Islet of Langerhans (tissue), 1 donor: Measurements from ENCODE around the gene LDLRAD3.

Experiments
- FAIRE-seq: peaks from one replicate; lab custom pipeline; 2011; peaks lifted over from hg19 to GRCh38; lab: Jason Lieb, UNC

The LDLRAD3 gene

DNA sequence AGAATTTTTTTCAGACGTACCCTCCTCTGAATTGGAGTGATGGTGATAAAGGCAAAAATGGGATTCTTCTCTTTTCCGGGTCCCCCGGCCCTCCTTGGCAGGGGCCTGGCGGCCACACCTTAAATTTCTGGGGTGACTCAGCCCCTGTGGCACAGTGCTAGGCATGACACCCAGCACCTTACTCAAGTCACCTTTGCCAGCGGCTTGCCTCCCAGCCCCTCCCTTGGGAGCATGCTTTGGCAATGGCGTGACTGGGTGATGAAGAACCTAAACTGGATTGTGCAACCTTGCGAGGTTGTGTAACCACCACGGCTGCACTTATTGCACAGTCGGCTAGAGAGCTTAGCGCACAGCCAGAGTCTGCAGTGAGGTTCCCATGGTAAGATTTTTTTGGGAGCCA lies 16.2 kb upstream of the LDLRAD3 start:
- FAIRE-seq = no peak

DNA sequence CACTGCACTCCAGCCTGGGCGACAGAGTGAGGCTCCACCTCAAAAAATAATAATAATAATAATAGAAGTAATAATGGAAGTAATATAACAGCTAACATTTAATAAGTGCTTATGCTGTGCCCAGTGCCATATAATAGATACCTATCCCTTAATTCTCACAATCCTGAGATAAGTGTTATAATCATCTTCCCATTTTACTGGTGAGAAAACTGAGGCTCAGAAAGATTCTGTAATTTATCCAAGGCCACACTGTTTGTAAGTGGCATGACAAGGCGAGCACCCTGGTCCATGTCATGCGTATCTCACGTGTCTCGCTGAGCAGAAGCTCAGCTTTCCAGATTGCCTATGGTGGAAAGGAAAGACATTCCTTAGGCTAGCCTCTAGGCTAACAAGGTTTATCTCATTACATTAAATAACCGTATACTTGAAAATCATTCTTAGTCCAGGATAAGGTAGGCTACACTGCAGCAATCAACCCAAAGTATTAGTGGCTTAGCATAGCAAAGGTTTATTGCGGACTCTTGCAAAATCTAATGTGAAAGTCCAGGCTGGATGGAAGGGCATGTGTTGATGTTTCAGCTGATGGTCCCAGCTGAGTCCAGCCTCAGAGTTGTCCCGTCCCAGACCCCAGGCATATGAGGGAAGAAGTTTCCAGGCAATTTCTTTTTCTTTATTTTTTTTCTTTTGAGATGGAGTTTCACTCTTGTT lies 15.0 kb upstream of the LDLRAD3 start:
- no peak for FAIRE-seq

DNA sequence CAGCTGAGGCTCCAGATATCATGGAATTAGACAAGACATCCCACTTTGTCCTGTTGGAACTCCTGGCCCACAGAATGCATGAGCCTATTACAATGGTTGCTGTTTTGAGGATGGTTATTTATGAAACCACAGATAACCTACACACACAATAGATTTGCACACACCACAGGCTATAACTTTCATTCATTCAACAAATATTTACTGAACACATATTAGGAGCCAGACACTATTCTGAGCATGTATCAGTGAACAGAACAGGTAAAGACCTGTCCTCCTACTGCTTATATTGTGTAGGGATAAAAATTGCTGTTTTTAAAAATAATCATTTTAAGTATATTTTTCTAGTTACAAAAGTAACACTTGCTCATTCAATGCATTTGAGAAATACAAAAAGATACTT lies 13.4 kb upstream of the LDLRAD3 start:
- FAIRE-seq = no peak

DNA sequence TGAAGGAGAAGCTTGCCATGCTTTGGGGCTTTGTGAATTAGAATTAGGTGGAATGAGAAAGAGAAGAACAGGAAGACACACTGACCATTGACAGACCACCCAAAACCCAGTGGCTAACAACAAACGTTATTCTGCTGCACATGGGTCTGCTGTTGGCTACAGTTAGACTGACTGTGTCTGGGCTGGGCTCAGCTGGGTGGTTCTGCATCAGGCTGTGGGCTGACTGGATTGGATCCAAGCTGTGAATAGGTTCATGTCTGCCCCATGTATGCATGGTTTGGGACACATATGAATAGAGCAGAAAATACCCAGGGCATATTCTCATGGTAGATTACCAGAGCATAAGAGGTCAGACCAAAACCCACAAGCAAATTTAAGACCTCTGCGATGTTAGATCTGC lies 11.7 kb upstream of the LDLRAD3 start:
- no peak for FAIRE-seq

DNA sequence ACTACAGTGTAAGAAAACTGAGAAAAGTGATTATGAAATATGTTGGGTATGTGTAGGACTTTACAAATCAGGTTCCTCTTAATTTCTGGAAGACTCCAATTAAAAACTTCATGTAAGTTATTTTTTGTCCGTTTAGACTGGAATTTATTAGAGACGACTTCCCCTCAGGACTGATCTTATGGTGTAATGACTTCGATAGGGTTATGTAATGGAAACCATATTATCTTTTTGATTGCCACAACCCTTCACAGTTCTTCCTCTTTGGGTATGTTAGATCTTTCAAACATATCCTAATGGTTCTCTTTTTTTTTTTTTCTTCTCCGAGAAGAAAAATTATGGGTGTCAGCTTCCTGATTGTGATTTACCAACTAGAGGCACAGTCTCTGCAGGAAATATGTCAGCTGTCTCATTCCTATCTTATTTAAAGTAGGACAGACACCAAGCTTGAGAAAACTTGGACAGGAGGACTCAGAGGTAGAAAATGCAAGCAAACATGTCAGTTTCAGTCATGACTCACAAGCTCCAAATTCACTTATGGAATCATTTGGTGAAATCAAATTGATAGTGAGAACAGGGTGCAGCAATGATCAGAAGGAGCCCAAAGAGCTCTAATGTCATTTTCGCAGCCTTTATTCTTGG lies 11.1 kb upstream of the LDLRAD3 start:
- FAIRE-seq = no peak

DNA sequence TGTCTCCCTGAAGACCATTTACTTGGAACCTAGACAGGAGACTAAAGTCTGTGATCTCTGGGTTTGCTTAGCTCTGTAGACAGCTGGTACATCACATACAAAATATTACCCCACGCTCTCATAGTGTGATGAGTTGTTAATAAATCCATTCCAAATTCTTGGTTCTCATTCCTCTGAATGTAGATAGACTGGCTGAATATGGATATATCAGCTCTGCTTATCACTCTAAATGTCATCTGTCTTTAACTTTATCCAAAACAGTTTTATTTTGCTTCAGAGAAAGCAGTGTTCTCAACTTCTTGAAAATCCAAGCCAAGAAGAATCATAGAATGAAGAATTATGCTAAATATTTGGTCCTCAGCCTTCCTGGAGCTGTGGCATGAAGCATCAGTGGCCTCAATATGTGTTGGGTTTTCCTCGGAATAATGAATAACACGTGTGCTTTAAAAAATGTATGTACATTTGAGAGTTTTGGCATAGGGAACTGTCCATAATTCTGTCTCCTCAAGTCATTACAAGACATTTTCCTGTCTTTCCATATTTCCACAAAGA lies 10.5 kb upstream of the LDLRAD3 start:
- FAIRE-seq = no peak

DNA sequence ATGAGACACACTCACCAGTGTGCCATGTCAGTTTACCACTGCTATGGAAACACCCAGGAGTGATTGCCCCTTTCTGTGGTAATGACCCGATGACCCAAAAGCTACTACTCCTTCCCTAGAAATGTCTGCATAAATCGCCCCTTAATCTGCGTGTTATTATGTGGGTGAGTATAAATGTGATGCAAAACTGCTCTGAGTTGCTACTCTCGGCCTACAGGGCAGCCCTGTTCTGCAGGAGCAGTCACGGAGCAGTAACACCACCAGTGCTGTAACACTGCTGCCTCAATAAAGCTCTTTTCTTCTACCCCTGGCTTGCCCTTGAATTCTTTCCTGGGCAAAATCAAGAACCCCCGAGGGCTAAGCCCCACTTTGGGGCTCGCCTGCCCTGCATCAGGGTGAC lies 9.6 kb upstream of the LDLRAD3 start:
- no peak for FAIRE-seq

DNA sequence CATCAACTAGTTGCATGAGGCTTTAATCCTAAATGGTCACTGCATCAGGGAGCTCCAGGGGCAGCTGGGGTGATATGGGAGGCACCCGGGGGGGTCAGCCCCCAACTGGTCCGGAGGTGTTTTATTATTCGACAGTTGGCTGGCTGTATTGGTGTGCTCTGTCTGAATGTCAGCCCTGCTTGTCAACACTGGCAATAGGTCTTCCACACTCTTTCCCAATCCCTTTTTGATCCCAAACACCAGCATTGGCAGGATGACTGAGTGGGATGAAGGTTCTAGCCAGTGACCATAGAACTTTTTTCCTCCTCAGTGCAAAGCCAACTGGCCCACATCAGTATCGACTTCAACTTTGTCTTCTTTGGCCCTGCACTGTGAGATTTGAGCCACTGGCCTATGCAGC lies 8.9 kb upstream of the LDLRAD3 start:
- FAIRE-seq = no peak

DNA sequence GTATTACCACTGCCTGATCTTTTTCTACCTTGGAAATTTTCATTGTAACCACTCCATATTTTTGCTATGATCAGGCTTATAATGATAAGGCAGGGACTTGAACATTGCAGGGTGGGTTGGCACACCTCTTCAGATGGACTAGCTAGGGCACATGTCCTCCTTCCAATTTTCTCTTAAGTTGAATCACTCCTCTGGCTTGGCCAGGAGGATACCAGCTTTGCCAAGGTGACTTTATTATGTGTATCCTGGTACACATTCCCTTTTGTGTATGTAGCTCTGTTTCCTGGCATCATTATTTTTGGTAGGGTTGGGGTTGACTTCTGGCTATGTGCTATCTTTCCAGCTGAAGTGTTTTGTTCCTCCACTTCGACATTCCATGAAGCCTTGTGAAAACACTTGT lies 8.5 kb upstream of the LDLRAD3 start:
- no peak for FAIRE-seq

DNA sequence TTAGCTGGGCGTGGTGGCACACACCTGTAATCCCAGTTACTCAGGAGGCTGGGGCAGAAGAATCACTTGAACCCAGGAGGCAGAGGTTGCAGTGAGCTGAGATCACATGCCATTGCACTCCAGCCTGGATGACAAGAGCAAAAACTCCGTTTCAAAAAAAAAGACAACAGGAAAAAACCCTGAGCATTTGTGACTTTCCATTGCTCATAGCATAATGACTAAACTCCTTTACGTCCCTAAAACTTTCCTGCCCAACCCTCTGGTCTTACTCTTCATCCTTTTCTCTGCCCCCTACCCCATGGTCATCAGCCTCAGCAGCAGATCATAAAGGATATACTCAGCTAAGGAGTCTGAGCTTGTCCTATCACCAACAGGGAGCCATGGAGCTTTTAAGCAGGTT lies 6.8 kb upstream of the LDLRAD3 start:
- no peak for FAIRE-seq

DNA sequence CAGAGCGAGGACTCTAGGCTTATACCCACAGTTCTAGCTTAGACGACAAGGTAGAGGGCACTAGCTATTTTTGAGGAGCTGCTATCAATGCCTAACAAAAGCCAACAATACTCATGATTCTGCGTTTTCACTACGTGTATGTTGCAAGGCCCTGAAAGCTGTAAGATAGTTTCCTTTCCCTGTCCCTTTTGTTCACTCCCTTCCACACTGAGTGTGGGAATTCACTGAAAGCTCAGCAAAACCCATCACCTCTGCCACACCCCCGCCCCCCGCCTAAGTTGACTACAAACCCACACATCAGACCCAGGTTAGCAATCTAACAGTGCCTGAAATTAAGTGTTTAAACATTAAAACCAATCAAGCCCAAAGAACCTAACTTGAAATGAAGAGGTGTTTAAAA lies 6.2 kb upstream of the LDLRAD3 start:
- FAIRE-seq = no peak

DNA sequence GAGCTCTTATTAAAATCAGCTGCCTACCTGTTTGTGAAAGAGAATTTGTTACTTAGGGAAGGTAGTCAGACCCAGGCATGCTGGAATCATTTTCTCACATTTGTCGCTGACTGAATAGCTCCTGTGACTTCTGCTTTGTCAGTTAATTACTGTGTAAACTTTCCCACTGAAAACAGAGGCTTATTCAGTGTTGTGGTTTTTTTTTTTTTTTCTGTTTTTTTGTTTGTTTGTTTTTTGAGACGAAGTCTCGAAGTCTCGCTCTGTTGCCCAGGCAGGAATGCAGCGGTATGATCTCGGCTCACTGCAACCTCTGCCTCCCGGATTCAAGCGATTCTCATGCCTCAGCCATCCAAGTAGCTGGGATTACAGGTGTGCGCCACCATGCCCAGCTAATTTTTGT lies 5.6 kb upstream of the LDLRAD3 start:
- FAIRE-seq = no peak

DNA sequence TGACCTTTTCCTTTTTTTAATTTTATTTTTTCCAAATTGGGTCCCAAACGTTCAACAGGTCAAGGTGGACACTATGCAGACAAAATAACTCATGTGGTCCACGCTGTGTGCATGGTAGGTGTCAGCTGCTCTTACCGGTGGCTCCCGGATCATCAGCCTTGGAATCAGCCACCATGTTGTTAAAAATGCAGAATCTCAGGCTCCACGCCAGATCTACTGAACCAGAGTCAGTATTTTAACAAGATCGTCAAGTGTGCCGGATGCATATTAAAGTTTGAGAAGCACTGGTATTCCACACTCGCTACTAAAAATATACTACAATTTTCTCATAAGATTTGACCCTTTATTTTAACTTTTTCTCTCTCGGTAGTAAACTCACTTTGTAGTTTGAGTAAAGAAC lies 553 bp upstream of the LDLRAD3 start:
- FAIRE-seq = no peak

DNA sequence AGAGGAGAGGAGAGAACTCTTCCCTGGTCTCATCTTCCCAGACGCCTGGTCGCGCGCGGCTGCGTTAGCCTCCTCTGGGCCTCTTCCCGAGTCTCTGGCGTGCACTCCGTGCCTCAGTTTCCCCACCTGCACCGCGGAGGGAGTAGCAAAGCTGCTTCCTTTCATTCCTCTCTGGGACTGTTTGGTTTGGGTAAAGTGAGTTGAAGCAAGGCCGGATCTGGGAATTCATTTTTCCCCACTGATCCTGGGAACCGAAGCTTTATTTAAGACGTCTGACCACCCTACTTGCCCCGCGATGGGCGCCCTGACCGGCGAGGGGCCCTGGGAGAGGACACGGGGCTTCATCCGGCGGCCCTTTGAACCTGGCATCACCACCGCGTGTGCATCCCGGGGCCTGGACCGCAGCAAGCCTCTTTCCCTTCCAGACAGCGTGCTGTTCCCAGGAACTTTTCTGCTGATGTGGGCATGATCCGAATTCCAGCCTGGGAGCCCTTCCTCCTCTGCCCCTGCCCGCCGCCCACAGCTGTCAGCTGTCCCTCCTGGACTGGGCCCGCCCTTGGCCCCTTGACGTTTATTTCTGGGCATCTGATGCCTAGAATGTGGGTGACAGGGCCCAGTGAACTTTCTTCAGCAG lies 758 bp downstream of the LDLRAD3 start:
- FAIRE-seq = no peak

DNA sequence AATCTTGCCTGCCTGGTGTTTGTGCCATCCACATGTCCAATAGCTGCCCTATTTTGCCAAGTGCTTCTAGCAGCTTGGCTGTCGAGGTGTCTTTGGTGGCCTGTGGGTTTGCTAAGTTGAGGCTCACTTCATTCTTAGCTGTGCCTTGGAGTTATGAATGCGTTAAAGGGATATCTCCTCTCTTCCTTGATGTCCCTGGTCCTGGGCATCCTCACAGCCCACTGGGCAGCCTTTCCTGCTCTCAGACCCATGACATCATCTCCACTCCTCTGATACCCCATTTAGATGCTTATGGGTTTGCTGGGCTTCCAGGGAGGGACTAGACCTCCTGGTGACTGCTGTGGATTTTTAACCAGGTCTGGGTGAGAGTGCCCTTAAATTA lies 1.3 kb downstream of the LDLRAD3 start:
- FAIRE-seq = no peak

DNA sequence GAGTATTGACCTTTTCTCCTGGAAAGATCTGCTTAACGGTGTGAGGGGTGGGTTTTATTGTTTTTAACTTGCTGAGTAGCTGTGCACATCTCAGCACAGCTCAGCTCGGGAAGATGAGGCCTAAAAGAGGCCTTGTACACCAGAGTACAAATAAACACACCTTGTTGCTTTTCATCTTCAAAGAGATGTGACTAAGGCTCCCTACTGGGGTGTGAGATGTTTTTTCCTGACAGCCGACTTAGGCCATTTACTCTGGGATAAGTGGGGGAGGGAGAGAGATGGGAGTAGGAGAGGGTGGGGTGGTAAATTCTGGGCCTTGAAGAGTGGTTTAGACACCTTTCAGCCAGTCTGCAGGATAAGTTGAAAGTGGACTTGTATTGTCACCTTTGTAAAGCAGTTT lies 2.9 kb downstream of the LDLRAD3 start:
- FAIRE-seq = no peak

DNA sequence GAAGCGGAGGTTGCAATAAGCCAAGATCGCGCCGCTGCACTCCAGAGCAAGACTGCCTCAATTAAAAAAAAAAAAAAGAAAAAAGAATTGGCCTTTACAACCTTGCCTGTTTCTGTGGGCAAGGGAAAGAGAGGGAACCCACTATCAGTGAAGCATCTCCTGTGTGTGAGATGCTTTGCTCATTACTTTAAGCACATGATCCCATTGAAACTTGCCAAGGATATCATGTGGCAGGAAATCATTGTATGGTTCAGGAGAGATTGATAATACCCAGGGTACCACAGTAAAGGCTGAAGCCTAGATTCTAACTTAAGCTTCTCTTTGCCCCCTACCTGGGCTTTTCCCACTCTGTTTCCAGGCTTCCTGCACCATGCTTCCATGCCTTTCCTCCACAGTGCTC lies 3.6 kb downstream of the LDLRAD3 start:
- no peak for FAIRE-seq

DNA sequence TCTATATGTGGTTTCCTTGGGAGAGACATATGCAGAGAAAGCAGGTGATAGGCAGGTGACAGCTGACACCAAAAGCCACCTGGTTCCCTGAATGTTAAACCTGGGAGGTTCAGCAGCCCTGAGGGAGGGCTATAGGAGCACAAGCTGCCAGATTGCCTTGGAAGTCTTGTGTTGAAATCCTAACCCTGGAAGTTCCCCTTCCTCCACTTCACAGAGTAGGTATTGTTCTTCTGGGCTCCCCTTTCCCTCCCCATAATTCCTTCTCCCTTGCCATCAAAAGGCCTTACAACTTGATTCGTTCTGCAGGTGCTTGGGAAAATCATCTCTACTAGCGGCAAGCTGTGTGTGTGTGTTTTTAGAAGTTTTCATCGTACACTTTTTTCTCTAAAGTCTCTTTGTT lies 5.4 kb downstream of the LDLRAD3 start:
- no peak for FAIRE-seq

DNA sequence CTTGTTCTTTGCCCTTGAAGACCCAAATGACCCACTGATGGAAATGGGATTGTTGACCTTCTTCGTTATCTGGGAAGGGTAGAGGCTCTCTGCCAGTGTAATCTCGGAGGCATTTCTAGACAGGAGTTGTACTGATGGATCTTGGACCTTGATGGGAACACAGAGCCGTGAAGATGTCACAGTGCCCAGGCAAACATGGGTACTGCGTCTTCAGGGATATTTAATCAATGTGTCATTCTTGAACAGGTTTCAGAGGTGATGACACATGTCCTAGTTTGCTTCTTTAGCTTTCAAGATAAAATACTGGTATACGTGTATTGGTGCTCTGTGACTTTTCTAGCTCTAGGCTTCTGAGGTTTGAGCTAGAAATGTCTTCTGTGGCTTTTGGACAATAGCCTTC lies 6.2 kb downstream of the LDLRAD3 start:
- FAIRE-seq = no peak

DNA sequence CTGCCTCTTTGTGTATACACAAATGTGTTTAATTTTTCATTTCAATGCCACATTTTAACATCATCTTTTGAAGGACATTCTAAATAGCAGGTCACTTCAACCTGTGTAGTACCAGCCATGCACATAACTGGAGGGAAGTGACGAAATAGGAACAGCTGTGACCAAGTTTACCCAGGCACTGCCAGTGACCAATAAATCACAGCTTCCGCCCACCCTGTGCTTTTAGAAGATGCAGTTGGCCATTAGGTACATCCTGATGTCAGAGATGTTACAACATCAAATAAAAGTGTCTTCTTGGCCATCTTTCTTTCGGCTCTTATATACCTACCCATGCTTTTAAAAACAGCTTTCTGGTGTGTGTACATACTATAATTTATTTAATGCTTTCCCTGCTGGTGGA lies 7.8 kb downstream of the LDLRAD3 start:
- FAIRE-seq = no peak

DNA sequence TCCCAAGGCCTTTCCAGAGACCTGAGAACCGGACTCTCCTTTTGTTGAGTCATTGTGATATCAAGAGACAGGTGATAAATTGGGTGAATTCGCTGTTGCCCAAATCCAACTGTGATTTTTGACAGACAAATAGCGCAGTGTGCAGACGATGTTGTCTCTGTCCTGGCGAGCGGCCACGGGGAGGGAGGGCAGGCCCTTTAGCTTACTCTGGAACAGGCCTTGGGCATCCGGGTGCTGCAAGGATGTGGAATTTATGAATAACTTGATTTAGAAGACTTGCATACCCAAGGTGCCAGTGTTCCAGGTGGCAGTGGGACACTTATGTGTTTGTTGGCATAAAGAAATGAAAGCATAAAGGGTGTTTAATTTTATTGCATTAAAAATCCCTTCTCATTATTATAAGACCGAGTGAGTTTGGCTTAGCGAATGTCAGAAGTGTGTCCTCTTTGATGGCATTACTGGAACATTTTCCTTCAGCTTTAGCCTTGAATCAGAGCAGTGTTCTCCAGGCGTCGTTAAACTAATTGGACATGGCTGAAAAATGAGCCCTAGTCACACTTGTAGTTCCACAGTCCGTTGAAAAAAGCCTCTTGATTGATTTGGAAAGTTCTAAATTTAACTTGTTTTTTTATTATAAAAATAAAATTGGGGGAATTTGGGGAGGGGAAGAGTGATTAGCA lies 9.4 kb downstream of the LDLRAD3 start:
- no peak for FAIRE-seq

DNA sequence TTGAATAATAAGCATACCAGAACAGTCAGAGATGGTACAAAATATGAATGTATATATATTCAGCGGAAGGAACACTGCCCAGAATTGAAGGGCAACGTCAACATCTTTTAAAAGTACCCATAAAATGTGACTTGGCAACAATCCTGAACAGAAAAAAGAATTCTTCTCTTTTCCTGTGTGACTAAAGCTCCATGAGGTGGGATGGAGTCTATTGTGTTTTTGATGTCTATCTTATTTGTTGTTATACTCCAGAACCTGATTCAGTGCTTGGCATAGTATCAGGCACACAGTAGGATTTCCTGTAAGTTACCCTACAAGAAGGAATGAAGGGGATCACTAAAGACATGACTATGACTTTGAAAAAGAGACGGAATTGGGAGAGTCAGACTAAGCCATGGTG lies 10.3 kb downstream of the LDLRAD3 start:
- FAIRE-seq = no peak

DNA sequence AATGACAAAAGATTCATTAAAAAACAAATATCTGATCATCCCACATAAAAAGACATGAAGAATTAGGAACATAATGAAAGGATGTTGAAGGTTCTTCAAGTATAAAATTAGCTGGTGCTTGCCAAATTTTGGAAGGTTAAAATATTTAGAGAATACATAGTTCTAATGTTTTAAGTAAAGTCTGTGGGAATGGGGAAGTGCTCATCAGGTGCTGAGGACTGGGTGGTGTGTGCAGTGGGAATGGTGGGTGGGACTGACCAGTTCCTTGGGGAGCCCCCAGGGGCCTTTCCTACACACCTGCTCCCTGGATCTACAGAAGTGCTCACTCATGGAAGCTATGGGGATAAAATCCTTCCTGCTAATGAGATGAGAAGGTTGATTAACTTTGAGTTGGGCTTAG lies 11.8 kb downstream of the LDLRAD3 start:
- no peak for FAIRE-seq
